Measurements from ENCODE around the gene PRKCE. TPM values are rescaled to one million over a fixed set of nuclear protein-coding genes. Genes with fewer than 3 reads are reported as not detected.

PRKCE gene
- total and polyA plus RNA-seq, 7 donors: 3.0 to 22.8 (median 16.1) TPM

- DNase-seq: no peak
- no peaks in the 10 kb centered on the region for H3K4me1 ChIP-seq
- H3K4me3 ChIP-seq: no peak overlapping the region
- no peak overlapping the region for H3K27ac ChIP-seq
- H3K27me3 ChIP-seq (ENCODE audit: insufficient read depth in 3 of 3, low read length in 2 of 3): no peaks in the 10 kb centered on the region
- peaks cover 0 to 10% of the 10 kb centered on the region in 2 donors for H3K36me3 ChIP-seq (ENCODE audit: insufficient read depth in 1 of 2, low read depth in 1 of 2)
- TF ChIP-seq CTCF (IDR thresholded peaks at IDR 0.05): no peak
- intact Hi-C loops (cut with DNase I): no loop called here
- 85 to 88% (median 85%) methylated on average over 9 of the region's 9 CpGs for WGBS, 3 donors
- ATAC-seq: no peak
- H3K9me3 ChIP-seq: no peaks in the 10 kb centered on the region
Observed at GRCh38 chr2:46143429-46144132, 492.1 kb downstream of the PRKCE start.

GRCh38 chr2:46144133-46144800 lies 492.8 kb downstream of the PRKCE start:
- Histone ChIP-seq H3K36me3 (ENCODE audit: insufficient read depth in 1 of 2, low read depth in 1 of 2) (peaks cover 0 to 10% of the 10 kb centered on the region in 2 donors), H3K4me3 (no peak overlapping the region), H3K27me3 (ENCODE audit: insufficient read depth in 3 of 3, low read length in 2 of 3) (no peaks in the 10 kb centered on the region), H3K27ac (no peak overlapping the region), H3K4me1 (no peaks in the 10 kb centered on the region), H3K9me3 (no peaks in the 10 kb centered on the region)
- ATAC-seq (no peak), DNase-seq (no peak)
- TF ChIP-seq CTCF (IDR thresholded peaks at IDR 0.05): no peak
- WGBS, 3 donors: 89 to 96% (median 94%) methylated on average over 6 of the region's 6 CpGs
- intact Hi-C loops (cut with DNase I): no loop called here

GRCh38 chr2:46145017-46145416 lies 493.5 kb downstream of the PRKCE start:
- 89 to 95% (median 90%) methylated on average over 5 of the region's 5 CpGs for WGBS, 3 donors
- Histone ChIP-seq H3K36me3 (ENCODE audit: insufficient read depth in 1 of 2, low read depth in 1 of 2) (peaks cover 0 to 10% of the 10 kb centered on the region in 2 donors), H3K4me3 (no peak overlapping the region), H3K9me3 (no peaks in the 10 kb centered on the region), H3K27me3 (ENCODE audit: insufficient read depth in 3 of 3, low read length in 2 of 3) (no peaks in the 10 kb centered on the region), H3K27ac (no peak overlapping the region), H3K4me1 (no peaks in the 10 kb centered on the region)
- TF ChIP-seq CTCF (IDR thresholded peaks at IDR 0.05): no peak
- intact Hi-C loops (cut with DNase I): no loop called here
- DNase-seq: no peak
- ATAC-seq: no peak

- no peak overlapping the region for H3K27ac ChIP-seq
Observed at GRCh38 chr2:46145840-46146239, 494.4 kb downstream of the PRKCE start.

More at GRCh38 chr2:46145840-46146239, 494.4 kb downstream of the PRKCE start:
- intact Hi-C loops (cut with DNase I): no loop called here
- DNase-seq (no peak), ATAC-seq (no peak)
- Histone ChIP-seq H3K27me3 (ENCODE audit: insufficient read depth in 3 of 3, low read length in 2 of 3) (no peaks in the 10 kb centered on the region), H3K4me3 (no peak overlapping the region), H3K9me3 (no peaks in the 10 kb centered on the region), H3K4me1 (no peaks in the 10 kb centered on the region), H3K36me3 (ENCODE audit: insufficient read depth in 1 of 2, low read depth in 1 of 2) (peaks cover 0 to 10% of the 10 kb centered on the region in 2 donors)
- no peak for TF ChIP-seq CTCF (IDR thresholded peaks at IDR 0.05)

Data from psoas muscle (tissue), 8 donors.